ENCODE data around the gene NDC80. TPM values are rescaled to one million over a fixed set of nuclear protein-coding genes. Genes with fewer than 3 reads are reported as not detected.

NDC80 gene
- total and polyA plus RNA-seq, 9 of the 15 experiments (the other 6 are each of a cell fraction or from before 2014, with no cell fraction given) = 65.2 to 97.9 (median 83.3) TPM

- TF ChIP-seq HNRNPUL1 (IDR thresholded peaks at IDR 0.05; ENCODE audit: low read length) = no peak
- TF ChIP-seq GTF2A2 (tag; IDR thresholded peaks at IDR 0.05) = no peak
- TF ChIP-seq SIN3B (IDR thresholded peaks at IDR 0.05; ENCODE audit: low read depth) = no peak
- TF ChIP-seq ATF6 (CRISPR knock-in tag; IDR thresholded peaks at IDR 0.05) = no peak
- no peak for TF ChIP-seq KAT2B (IDR thresholded peaks at IDR 0.05; ENCODE audit: low read depth, low read length)
These were observed 39.2 kb downstream of the NDC80 start (continued) for GRCh38 chr18:2610549-2610948.

GRCh38 chr18:2612996-2613395 is 41.6 kb downstream of the NDC80 start:
- no peaks in the 10 kb centered on the region for H3K9me3 ChIP-seq (replicated peaks; ENCODE audit: control insufficient read depth, insufficient read depth, low read depth, low read length)
- H3K27ac ChIP-seq (ENCODE audit: extremely low read depth, low read depth, low read length) = no peak overlapping the region
- no peak overlapping the region for H3K4me3 ChIP-seq
- H3K4me1 ChIP-seq (replicated peaks in 1 of 2; ENCODE audit: control insufficient read depth in 2 of 2, insufficient read depth in 2 of 2, low read length in 2 of 2) = no peaks in the 10 kb centered on the region
- WGBS (ENCODE audit: insufficient coverage, low coverage, missing lambda C conversion rate) = 100% methylated on average over 1 of the region's 1 CpG
- in situ Hi-C loops (cut with MboI) (no loop called here), intact Hi-C loops (cut with micrococcal nuclease) (no loop called here)
- no peak overlapping the region for H2AFZ ChIP-seq (ENCODE audit: low read depth, low read length)
- no peak for DNase-seq (ENCODE audit: extremely low read depth in 1 of 4, low spot score in 3 of 4)
- no peak overlapping the region for H3K4me2 ChIP-seq (ENCODE audit: insufficient read depth, low read length)
- H3K9me1 ChIP-seq (ENCODE audit: control insufficient read depth, insufficient read depth, low read length) = no peaks in the 10 kb centered on the region
- POLR2A ChIA-PET = no interaction called here
- no peak for ATAC-seq
- peaks cover 69% of the 10 kb centered on the region for H3K36me3 ChIP-seq (ENCODE audit: control insufficient read depth, insufficient read depth, low read length)
- no peaks in the 10 kb centered on the region for H4K20me1 ChIP-seq (replicated peaks; ENCODE audit: control insufficient read depth, insufficient read depth, low read length)
- FAIRE-seq = no peak
- BruUV-seq (replicated peaks) = no TSS peak
- no peaks in the 10 kb centered on the region for H3K79me2 ChIP-seq (ENCODE audit: control insufficient read depth, insufficient read depth, low read length)
- H3K27me3 ChIP-seq (ENCODE audit: control insufficient read depth in 2 of 2, insufficient read depth in 2 of 2, low read length in 2 of 2) = no peaks in the 10 kb centered on the region
- no peak overlapping the region for H3K9ac ChIP-seq (ENCODE audit: insufficient read depth in 1 of 2, low read depth in 2 of 2, low read length in 2 of 2)
- CTCF ChIA-PET (ENCODE audit: low intra/inter-chr PET ratio) = no interaction called here
- TF ChIP-seq, protein P1, sequence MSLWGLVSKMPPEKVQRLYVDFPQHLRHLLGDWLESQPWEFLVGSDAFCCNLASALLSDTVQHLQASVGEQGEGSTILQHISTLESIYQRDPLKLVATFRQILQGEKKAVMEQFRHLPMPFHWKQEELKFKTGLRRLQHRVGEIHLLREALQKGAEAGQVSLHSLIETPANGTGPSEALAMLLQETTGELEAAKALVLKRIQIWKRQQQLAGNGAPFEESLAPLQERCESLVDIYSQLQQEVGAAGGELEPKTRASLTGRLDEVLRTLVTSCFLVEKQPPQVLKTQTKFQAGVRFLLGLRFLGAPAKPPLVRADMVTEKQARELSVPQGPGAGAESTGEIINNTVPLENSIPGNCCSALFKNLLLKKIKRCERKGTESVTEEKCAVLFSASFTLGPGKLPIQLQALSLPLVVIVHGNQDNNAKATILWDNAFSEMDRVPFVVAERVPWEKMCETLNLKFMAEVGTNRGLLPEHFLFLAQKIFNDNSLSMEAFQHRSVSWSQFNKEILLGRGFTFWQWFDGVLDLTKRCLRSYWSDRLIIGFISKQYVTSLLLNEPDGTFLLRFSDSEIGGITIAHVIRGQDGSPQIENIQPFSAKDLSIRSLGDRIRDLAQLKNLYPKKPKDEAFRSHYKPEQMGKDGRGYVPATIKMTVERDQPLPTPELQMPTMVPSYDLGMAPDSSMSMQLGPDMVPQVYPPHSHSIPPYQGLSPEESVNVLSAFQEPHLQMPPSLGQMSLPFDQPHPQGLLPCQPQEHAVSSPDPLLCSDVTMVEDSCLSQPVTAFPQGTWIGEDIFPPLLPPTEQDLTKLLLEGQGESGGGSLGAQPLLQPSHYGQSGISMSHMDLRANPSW (CRISPR knock-in tag; IDR thresholded peaks at IDR 0.05) = no peak
- no peak for TF ChIP-seq ZNF253 (CRISPR knock-in tag; conservative IDR thresholded peaks at IDR 0.05)

Data from K562 (cell line).